ENCODE measurements around the gene ASTN2.

The ASTN2 gene

GRCh38 chr9:116576386-116576785 is 838.5 kb downstream of the ASTN2 start:
- CTCF ChIA-PET = interaction anchor here (1.0 to 1.1 kb wide), 4 partner anchors 10 to 693 kb away, joined by 3 to 4 read pairs (median 3); no protein-coding TSS in a partner anchor
- POLR2A ChIA-PET = no interaction called here
- TF ChIP-seq CTCF (IDR thresholded peaks at IDR 0.05; ENCODE audit: control extremely low read depth, extremely low read depth, low read depth, missing control alignments) = no peak
- no peak for DNase-seq (ENCODE audit: extremely low spot score)

GRCh38 chr9:116574027-116574679 is 840.7 kb downstream of the ASTN2 start:
- ChIA-PET CTCF (interaction anchor here (2.7 kb wide), 1 partner anchor 981 kb away, joined by 10 read pairs; no protein-coding TSS in a partner anchor), POLR2A (no interaction called here)

GRCh38 chr9:116572095-116572748 is 842.6 kb downstream of the ASTN2 start:
- ChIA-PET POLR2A (no interaction called here), CTCF (interaction anchor here (0.6 to 3.1 kb wide), 22 partner anchors 10 to 980 kb away, joined by 3 to 16 read pairs (median 4); no protein-coding TSS in a partner anchor)
- peak; percentile 77 for TF ChIP-seq CTCF (IDR thresholded peaks at IDR 0.05; ENCODE audit: control extremely low read depth, extremely low read depth, low read depth, missing control alignments)
- DNase-seq (ENCODE audit: extremely low spot score) = peak; percentile 74

More at GRCh38 chr9:116574027-116574679, 840.7 kb downstream of the ASTN2 start:
- no peak for DNase-seq (ENCODE audit: extremely low spot score)
- TF ChIP-seq CTCF (IDR thresholded peaks at IDR 0.05; ENCODE audit: control extremely low read depth, extremely low read depth, low read depth, missing control alignments) = no peak

GRCh38 chr9:116569111-116569510 is 845.7 kb downstream of the ASTN2 start:
- CTCF ChIA-PET = interaction anchor here (0.8 to 1.5 kb wide), 4 partner anchors 11 to 976 kb away, joined by 3 to 6 read pairs (median 3); no protein-coding TSS in a partner anchor

GRCh38 chr9:116566677-116567488 is 848.0 kb downstream of the ASTN2 start:
- ChIA-PET POLR2A (no interaction called here), CTCF (interaction anchor here (1.5 kb wide), 1 partner anchor 22 kb away, joined by 4 read pairs; no protein-coding TSS in a partner anchor)
- no peak for DNase-seq (ENCODE audit: extremely low spot score)
- no peak for TF ChIP-seq CTCF (IDR thresholded peaks at IDR 0.05; ENCODE audit: control extremely low read depth, extremely low read depth, low read depth, missing control alignments)

More at GRCh38 chr9:116569111-116569510, 845.7 kb downstream of the ASTN2 start:
- POLR2A ChIA-PET = no interaction called here
- no peak for TF ChIP-seq CTCF (IDR thresholded peaks at IDR 0.05; ENCODE audit: control extremely low read depth, extremely low read depth, low read depth, missing control alignments)
- no peak for DNase-seq (ENCODE audit: extremely low spot score)

- no peak for DNase-seq (ENCODE audit: extremely low spot score)
- ChIA-PET CTCF (no interaction called here), POLR2A (no interaction called here)
- TF ChIP-seq CTCF (IDR thresholded peaks at IDR 0.05; ENCODE audit: control extremely low read depth, extremely low read depth, low read depth, missing control alignments) = no peak
Measured at GRCh38 chr9:116565986-116566385, 848.9 kb downstream of the ASTN2 start.

Measured in GM10248 (cell line).